ENCODE data around the gene HES3.

GRCh38 chr1:6271554-6271953 lies 27.6 kb downstream of the HES3 start:
- TF ChIP-seq SUZ12 (IDR thresholded peaks at IDR 0.05; ENCODE audit: extremely low read depth, insufficient read depth, insufficient read length), result no peak
- no peak for TF ChIP-seq ZNF274 (IDR thresholded peaks at IDR 0.05; ENCODE audit: low read depth, low read length)
